Fibroblast of lung (primary cell): Measurements from ENCODE around the gene TMEM255B. TPM values are rescaled to one million over a fixed set of nuclear protein-coding genes. Genes with fewer than 3 reads are reported as not detected.

Source experiments
- DNase-seq, 2 donors: peaks; one replicate each; pipeline versions ENCODE4 v3.0.0 to v3.0.0-alpha.2; 2010; ENCODE audit warnings: low read depth in 2 of 2
- H2AFZ ChIP-seq: 2 replicates; pipeline ENCODE4 v1.5.1; 2012; ENCODE audit warnings: low read length, control low read depth, inconsistent platforms
- H3K27ac ChIP-seq: 2 replicates; pipeline ENCODE4 v1.5.1; 2011; ENCODE audit warnings: low read length, control low read depth; ENCODE audit not compliant: insufficient read depth
- H3K27me3 ChIP-seq: 2 replicates; pipeline ENCODE4 v1.5.1; 2011; ENCODE audit warnings: mild to moderate bottlenecking, low read length; ENCODE audit not compliant: control insufficient read depth, insufficient read depth
- H3K36me3 ChIP-seq: 2 replicates; pipeline ENCODE4 v1.5.1; 2011; ENCODE audit warnings: low read length; ENCODE audit not compliant: control insufficient read depth, insufficient read depth
- H3K4me1 ChIP-seq: 2 replicates; pipeline ENCODE4 v1.5.1; 2011; ENCODE audit warnings: low read length; ENCODE audit not compliant: control insufficient read depth, insufficient read depth; ENCODE audit errors: extremely low read depth
- H3K4me2 ChIP-seq: 2 replicates; pipeline ENCODE4 v1.5.1; 2011; ENCODE audit warnings: low read length, control low read depth; ENCODE audit not compliant: insufficient read depth; ENCODE audit errors: extremely low read depth
- H3K4me3 ChIP-seq, 4 experiments: fragments of 200-600 bp in 1 of 4; sonication (generic) in 1 of 4; replicated peaks in 1 of 4; 2 replicates each; pipeline ENCODE4 v1.5.1; 2011 to 2016; ENCODE audit warnings: low read length in 4 of 4, low read depth in 3 of 4, mild to moderate bottlenecking in 3 of 4, control low read depth in 2 of 4, inconsistent platforms in 1 of 4, mixed read lengths in 1 of 4; ENCODE audit not compliant: insufficient read depth in 1 of 4; ENCODE audit errors: control extremely low read depth in 1 of 4
- H3K79me2 ChIP-seq: 2 replicates; pipeline ENCODE4 v1.5.1; 2012; ENCODE audit warnings: mild to moderate bottlenecking, low read length, inconsistent platforms; ENCODE audit not compliant: control insufficient read depth, insufficient read depth
- H3K9ac ChIP-seq: 2 replicates; pipeline ENCODE4 v1.5.1; 2011; ENCODE audit warnings: mild to moderate bottlenecking, low read length, control low read depth; ENCODE audit not compliant: insufficient read depth
- H3K9me3 ChIP-seq: 2 replicates; pipeline ENCODE4 v1.5.1; 2012; ENCODE audit warnings: low read depth, low read length; ENCODE audit not compliant: control insufficient read depth, insufficient read depth
- H4K20me1 ChIP-seq: 2 replicates; pipeline ENCODE4 v1.5.1; 2011; ENCODE audit warnings: low read length; ENCODE audit not compliant: control insufficient read depth, insufficient read depth; ENCODE audit errors: extremely low read depth
- EZH2 ChIP-seq: IDR thresholded peaks from 2 replicates; pipeline ENCODE4 v1.5.1; 2012; ENCODE audit warnings: low read length, control low read depth, mild to moderate bottlenecking; ENCODE audit errors: missing control alignments
- polyA plus RNA-seq, 2 donors: library from polyadenylated mRNA; depleted of rRNA in 1 of 2; stranded (reverse) in 1 of 2; unstranded in 1 of 2; fragments of >200 nt; gene quantifications; 2 replicates each; pipeline ENCODE4 v1.2.1, GENCODE V29; 2011 to 2012; ENCODE audit warnings: missing spikeins in 1 of 2
- total RNA-seq: library from RNA; depleted of rRNA; stranded (reverse); fragments of >200 nt; gene quantifications from 2 replicates; pipeline ENCODE4 v1.2.1, GENCODE V29; 2014
- TF ChIP-seq, protein P1 (sequence below), 2 donors: IDR thresholded peaks in 1 of 2; conservative IDR thresholded peaks in 1 of 2; 1 replicate in 1 of 2; 2 replicates in 1 of 2; pipeline ENCODE4 v1.5.1; 2011 to 2012; ENCODE audit warnings: low read length in 2 of 2, control low read depth in 1 of 2, inconsistent platforms in 1 of 2, low read depth in 1 of 2, mild to moderate bottlenecking in 1 of 2

Gene TMEM255B
- total and polyA plus RNA-seq, 2 donors (not counting 1 experiment from before 2014, with no cell fraction given): 2.4 to 10.4 TPM

DNA sequence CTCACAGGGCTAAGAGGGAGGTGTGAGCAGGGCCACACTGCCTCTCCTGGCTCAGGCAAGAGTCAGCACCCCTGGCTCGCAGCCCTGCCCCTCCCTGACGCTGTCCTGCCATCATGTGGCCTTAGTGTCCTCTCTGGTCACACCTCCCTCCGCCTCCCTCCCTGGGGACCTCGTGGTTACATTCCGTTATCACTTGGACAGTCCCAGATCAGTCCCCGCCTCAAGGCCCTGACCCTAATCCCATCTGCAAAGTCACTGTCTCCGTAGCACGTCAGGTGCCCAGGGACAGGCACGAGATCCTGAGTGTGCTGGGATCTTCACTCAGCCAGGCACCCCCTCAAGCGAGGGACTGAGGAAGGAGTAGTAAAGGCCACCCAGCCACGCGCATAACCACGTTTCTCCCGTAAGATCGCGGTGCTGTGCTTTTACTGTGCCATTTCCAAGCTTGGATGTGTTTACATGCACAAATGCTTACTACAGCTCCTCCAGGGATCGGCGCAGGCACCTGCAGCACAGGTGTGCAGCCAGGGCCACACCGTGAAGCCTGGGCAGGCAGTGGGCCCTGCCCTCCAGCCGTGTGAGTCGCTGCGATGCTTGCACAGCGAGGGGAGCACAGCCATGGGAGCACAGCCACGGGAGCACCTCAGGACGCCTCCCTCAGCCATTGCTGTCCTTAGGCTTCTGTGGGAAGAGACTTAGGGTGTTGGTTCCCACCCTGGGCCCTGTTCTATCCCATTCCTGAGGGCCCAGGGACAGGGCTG lies 10.7 kb upstream of the TMEM255B start:
- no peak overlapping the region for H3K4me3 ChIP-seq
- no peaks in the 10 kb centered on the region for H3K36me3 ChIP-seq
- H2AFZ ChIP-seq: no peak overlapping the region
- no peak overlapping the region for H3K27ac ChIP-seq
- no peaks in the 10 kb centered on the region for H3K4me1 ChIP-seq
- H4K20me1 ChIP-seq: no peaks in the 10 kb centered on the region
- no peak for DNase-seq
- no peaks in the 10 kb centered on the region for H3K27me3 ChIP-seq
- peaks cover 2% of the 10 kb centered on the region for H3K9me3 ChIP-seq
- H3K9ac ChIP-seq: no peak overlapping the region
- TF ChIP-seq, protein P1, sequence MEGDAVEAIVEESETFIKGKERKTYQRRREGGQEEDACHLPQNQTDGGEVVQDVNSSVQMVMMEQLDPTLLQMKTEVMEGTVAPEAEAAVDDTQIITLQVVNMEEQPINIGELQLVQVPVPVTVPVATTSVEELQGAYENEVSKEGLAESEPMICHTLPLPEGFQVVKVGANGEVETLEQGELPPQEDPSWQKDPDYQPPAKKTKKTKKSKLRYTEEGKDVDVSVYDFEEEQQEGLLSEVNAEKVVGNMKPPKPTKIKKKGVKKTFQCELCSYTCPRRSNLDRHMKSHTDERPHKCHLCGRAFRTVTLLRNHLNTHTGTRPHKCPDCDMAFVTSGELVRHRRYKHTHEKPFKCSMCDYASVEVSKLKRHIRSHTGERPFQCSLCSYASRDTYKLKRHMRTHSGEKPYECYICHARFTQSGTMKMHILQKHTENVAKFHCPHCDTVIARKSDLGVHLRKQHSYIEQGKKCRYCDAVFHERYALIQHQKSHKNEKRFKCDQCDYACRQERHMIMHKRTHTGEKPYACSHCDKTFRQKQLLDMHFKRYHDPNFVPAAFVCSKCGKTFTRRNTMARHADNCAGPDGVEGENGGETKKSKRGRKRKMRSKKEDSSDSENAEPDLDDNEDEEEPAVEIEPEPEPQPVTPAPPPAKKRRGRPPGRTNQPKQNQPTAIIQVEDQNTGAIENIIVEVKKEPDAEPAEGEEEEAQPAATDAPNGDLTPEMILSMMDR (conservative IDR thresholded peaks at IDR 0.05 in 1 of 2, IDR thresholded peaks at IDR 0.05 in 1 of 2; ENCODE audit: low read depth in 1 of 2, low read length in 2 of 2): no peak
- TF ChIP-seq EZH2: no peak
- no peak overlapping the region for H3K4me2 ChIP-seq
- no peaks in the 10 kb centered on the region for H3K79me2 ChIP-seq

DNA sequence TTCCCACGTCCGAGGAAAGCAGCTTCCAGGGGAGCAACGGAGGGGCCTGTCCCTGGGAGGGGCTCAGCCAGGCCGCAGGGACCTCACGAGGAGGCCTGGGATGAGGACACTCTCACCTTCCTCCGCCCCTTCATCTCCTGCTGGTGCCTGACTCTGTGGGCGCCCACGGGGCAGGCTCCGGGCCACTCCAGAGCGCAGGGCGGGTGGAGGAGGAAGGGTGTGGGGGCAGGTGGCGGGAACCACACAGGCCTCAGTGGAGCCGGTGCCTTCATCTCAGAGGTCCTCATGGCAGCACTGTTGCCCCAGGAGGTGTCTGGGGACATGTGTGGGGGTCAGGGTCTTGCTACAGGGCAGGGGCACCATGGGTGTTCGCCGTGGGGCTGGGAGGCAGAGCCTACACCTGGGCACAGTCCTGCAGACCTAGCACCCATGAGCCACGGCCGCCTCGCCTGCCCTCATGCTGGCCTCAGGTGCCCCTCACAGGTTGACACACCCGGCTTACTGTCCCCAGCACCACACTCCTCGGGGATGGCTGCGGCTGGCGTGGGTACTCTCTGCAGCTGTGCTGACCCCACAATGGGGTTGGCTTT lies 10.1 kb upstream of the TMEM255B start:
- no peak for DNase-seq
- Histone ChIP-seq H3K4me3 (no peak overlapping the region), H3K27ac (no peak overlapping the region), H3K36me3 (no peaks in the 10 kb centered on the region), H3K9me3 (peaks cover 2% of the 10 kb centered on the region), H3K27me3 (no peaks in the 10 kb centered on the region), H3K4me2 (no peak overlapping the region), H3K9ac (no peak overlapping the region), H4K20me1 (no peaks in the 10 kb centered on the region), H3K79me2 (no peaks in the 10 kb centered on the region), H3K4me1 (no peaks in the 10 kb centered on the region), H2AFZ (no peak overlapping the region)
- TF ChIP-seq, protein P1 (conservative IDR thresholded peaks at IDR 0.05 in 1 of 2, IDR thresholded peaks at IDR 0.05 in 1 of 2; ENCODE audit: low read depth in 1 of 2, low read length in 2 of 2): no peak
- no peak for TF ChIP-seq EZH2

DNA sequence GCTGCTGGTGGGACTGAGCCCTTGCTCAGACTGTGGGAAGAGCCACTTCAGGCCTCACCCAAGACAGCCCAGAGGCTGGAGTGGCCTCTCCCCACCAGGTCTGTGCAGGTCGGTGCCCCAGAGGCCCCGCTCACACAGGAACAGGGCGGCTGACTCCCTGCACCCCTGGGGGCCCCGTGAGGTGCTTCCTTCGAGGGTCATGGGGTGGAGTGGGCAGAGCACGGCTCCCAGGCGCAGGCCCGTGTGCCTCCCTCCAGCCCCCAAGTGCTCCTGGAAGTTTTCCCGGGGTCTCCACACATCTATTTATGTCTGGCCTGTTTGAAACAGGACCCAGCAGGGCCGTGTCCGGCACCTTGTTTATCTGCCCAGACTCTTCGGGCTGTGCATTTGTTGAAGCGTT lies 9.5 kb upstream of the TMEM255B start:
- Histone ChIP-seq H4K20me1 (no peaks in the 10 kb centered on the region), H3K27me3 (no peaks in the 10 kb centered on the region), H3K9me3 (peaks cover 2% of the 10 kb centered on the region), H3K27ac (no peak overlapping the region), H2AFZ (no peak overlapping the region), H3K36me3 (no peaks in the 10 kb centered on the region), H3K4me2 (no peak overlapping the region), H3K9ac (no peak overlapping the region), H3K79me2 (no peaks in the 10 kb centered on the region), H3K4me1 (no peaks in the 10 kb centered on the region), H3K4me3 (no peak overlapping the region)
- TF ChIP-seq EZH2: no peak
- TF ChIP-seq, protein P1 (conservative IDR thresholded peaks at IDR 0.05 in 1 of 2, IDR thresholded peaks at IDR 0.05 in 1 of 2; ENCODE audit: low read depth in 1 of 2, low read length in 2 of 2): no peak
- DNase-seq: no peak
